ENCODE measurements around the gene SHISA7.

SHISA7 gene

DNA sequence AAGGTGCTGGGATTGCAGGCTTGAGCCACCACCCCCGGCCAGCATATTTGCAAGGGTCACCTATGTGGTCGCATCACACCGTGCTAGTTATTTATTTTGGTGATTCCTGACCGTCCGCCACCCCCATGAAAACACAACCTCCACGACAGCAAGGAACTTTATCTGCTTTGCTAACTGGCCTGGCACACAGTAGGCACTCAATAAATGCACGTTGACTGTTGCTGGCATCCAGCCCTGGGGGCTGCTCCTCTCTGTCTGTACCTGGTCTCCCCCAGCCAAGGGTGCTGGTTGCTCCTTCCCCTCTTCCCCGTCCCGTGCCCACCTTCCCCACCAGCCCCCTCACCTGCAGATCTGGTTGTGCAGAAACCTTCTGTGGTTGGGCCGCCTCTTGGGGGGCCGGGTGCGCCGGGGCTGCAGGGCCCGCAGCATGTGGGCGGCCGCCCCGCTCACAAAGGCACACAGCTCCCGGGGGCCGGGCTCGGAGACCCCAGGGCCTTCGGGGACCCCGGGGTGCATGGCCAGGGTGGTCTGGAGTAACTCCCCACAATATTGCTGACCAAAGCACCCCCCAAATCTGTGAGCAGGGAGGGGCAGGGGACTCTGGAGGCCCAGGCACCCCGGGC is 21.1 kb upstream of the SHISA7 start:
- FAIRE-seq: no peak
- DNase-seq (ENCODE audit: low spot score): no peak

DNA sequence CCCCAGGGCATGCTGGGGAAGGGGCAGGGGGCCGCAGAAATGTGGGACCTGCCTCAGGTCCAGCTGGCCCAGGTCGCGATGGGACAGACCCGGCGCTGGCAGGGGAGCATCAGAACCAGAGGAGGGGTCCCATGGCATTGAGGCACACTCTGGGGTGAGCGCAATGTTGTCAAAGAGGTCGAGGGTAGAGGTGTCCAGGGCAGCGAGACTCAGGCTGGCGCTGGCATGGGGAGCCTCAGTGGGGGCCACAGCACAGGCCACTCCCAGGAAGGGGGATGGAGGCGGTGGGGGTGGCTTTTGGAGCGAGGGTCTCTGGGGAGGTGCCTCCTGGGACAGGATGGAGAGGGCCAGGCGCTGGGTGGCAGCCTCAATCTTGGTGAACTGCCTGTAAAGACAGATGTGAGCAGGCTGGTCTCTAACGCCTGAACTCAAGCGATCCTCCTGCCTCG is 20.5 kb upstream of the SHISA7 start:
- no peak for DNase-seq (ENCODE audit: low spot score)
- FAIRE-seq: no peak

DNA sequence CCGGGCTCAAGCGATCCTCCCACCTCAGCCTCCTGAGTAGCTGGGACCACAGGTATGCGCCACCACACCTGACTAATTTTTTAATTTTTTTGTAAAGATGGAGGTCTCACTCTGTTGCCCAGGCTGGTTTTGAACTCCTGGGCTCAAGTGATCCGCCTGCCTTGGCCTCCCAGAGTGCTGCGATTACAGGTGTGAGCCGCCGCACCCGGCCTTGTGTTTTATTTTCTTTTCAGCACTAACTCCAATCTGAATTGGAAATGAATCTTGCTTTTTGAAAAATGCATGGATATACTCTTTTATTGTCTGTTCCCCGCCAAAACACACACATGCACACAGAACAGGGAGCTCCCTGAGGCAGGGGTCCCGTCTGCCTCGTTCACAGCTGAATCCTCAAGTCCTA is 19.6 kb upstream of the SHISA7 start:
- FAIRE-seq: no peak

DNA sequence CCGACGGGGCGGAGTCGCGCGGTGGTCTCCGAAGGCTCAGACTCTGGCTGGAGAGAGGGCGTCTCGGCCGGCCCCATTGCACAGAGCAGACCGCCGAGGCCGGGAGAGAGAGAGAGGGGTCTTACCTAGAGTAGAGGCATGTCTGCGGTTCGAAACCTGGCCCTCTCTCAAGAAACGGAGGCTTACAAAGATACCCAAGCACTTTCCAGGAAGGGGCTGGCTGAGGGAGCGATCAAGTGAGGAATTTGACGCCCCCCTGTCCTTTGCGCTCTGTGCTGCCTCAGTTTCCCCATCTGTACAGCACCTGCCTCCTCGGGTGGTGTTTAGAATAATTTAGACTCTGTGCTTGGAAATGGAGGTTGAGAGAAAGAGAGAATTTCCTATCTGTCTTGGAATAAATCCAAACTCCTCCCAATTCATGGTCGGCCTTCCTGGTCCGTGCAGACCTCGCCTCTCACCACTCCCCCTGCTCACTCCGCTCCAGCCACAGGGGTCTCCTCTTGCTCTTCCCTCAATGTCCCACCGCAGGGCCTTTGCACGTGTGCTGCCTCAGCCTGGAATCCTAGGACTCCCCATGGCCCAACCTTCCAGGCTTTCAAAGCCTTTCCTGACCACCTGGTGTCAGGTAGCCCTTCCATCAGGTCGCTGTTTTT is 19.0 kb upstream of the SHISA7 start:
- DNase-seq (ENCODE audit: low spot score) (no peak), FAIRE-seq (no peak)

More for the DNA sequence above, 19.6 kb upstream of the SHISA7 start:
- DNase-seq (ENCODE audit: low spot score): no peak

DNA sequence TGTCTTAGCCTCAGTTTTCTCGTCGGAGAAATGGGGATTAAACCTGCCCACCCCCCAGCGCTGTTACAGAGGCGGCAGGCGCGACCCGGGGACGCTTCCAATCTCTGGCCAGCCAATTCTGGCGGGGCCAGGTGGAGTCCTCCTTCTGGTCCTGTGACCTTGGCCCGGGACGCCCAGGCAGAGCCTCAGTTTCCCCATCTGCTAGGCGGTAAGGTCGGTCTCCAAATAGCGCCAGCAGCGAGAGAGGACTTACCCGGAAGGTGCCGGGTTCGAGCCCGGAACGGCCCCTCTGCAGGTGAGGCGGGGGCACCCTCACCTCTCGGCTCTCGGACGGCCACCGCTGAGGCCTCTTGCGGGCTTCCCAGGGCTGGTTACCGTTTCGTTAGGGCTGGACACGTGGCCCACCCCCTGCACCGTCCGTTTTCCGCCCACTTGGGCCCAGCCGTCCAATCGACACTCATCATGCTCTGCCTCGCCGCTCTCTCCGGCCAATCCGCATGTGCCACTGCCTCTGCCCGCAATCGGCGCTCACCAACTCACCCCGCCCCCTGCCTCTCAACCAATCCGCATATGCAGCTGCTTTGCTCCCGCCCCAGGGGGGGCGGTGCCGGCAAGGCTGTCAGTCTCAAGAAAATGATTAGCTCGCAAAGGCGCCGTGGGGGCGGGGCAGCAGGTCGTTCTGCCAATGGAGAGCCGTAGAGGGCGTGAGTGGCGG is 18.3 kb upstream of the SHISA7 start, which contains the start of gene ISOC2:
Gene ISOC2, minus strand, starts transcription at position 384 of the 715 bp plus-strand sequence. CDS start 5,156 bp downstream, outside the sequence.
- DNase-seq (ENCODE audit: low spot score) (peak; percentile 99), FAIRE-seq (peak; percentile 94)

DNA sequence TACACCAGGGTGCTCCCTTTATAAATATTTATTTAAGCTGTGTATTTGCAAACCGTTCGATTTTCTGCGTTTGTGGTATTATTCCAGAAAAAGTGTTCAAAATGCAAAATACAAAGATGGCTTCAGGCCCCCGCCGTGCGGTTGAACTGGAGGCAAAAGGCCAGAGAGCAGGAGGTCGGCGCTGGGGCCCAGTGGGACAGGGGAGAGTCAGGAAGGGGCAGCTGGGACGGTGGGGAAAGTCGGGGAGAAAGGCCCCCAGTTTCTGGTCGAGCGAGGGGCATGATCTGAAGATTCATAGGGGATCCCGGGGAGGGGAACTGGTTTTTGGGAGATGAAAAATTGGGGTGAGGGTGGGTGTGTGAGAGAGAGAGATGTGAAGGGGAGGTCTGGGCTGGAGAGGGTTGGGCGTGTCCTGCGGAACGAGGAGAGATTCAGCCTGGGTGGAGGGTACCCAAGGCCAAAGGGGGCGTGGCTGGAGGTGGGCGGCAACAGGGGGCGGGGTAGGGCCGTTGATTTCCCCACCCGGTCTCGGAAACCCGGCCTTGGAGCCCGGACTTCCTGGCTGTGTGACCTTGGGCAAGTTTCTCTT is 17.7 kb upstream of the SHISA7 start:
- DNase-seq (ENCODE audit: low spot score) (peak; percentile 84), FAIRE-seq (peak; percentile 20)

DNA sequence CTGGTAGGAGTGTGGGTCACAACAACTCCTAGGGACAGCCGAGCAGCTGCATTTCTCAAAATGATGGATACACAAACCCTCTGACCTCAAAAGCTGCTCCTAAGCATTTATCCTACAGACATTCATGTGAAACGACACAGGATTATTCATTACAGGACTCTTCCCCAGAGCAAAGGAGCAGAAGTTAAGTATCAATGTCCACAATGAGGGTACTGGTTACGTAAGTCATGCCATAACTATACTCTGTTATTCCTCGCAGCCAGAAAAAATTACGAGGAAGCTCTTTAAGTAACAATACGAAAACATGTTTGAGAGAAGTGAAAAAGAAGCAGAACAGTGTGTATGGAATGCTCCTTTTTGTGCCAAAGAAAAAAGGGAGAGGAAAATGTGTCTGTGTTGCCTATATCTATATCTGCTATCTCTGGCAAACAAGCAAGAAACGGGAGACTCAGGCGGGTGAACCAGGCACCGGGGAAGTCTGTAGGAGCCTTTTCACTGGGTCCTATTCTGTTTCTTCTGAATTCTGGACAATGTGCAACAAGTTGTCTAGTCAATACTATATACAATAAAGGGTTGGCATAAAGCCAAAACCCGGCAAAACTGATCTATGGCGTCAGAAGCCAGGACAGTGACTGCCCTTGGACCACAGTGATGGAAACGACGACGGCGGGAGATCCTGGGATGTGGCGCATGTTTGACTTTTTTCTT is 17.0 kb upstream of the SHISA7 start:
- no peak for FAIRE-seq
- DNase-seq (ENCODE audit: low spot score): no peak

DNA sequence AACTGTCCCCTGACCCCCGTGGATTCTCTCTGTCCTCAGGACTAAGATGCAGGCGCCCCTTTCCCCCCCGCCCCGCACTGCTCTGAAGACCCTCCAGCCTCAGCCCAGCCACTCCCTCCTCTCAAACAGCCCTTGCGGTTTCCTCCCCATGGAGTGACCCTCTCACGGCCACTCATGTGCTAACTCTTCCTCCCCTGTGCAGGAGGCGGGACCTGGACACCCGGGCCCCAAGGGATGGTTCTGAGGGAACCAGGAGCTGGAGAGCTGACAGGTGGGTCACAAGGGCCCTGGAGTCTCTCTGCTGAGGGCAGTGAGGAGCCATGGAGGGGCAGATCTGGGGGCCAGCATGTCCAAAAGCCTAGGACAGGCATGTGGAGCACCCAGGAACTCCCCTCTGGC is 16.4 kb upstream of the SHISA7 start:
- no peak for FAIRE-seq
- no peak for DNase-seq (ENCODE audit: low spot score)

DNA sequence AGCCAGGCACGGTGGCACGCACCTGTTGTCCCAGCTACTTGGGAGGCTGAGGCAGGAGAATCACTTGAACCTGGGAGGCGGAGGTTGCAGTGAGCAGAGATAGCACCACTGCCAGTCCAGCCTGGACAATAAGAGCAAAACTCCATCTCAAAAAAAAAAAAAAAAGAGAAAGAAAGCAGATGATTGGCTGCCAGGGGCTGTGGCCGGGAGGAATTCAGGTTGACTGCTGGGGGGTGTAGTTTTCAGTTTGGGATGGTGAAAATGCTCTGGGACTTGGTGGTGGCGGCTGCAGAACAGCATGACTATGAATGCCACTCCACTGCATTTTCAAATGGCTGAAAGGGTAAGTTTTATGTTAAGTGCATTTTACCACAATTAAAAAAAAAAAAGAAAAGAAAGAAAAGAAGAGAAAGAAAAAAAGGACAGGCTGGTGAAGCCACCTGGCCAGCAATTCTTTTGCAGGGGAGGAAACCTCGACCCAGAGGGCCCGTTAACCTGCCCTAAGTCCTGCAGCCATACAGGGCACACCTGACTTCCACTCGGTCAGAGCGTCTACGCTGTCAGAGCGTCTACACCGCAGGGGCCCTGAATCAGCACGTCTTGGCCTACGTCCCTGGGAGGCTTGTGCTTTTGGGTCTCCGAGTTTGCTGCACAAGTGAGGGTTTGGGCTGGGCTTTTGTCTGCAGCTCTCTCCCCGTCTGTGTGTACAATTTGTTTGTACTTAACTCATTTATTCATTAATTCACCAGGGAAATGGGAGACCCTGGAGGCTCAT is 14.8 kb upstream of the SHISA7 start:
- FAIRE-seq (no peak), DNase-seq (ENCODE audit: low spot score) (no peak)

DNA sequence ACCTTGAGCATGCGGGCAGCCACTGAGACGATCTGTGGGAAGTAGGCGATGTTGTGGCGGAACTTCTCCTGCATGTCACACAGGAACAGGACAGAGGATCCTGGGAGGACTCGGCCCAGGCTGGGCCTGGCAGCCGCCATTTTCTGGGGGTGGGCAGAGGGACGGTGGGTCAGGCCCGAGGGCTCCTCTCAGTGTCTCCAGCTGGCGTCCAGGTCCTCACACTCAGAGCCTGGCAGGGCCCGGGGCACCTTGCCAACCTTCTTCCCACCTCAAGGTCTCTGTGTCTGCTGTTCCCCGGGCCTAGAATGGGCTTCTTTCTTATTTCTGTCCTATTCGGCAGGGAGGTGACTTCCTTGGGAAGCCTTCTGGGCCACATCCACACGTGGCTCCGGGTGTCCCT is 13.2 kb upstream of the SHISA7 start:
- no peak for FAIRE-seq
- no peak for DNase-seq (ENCODE audit: low spot score)

DNA sequence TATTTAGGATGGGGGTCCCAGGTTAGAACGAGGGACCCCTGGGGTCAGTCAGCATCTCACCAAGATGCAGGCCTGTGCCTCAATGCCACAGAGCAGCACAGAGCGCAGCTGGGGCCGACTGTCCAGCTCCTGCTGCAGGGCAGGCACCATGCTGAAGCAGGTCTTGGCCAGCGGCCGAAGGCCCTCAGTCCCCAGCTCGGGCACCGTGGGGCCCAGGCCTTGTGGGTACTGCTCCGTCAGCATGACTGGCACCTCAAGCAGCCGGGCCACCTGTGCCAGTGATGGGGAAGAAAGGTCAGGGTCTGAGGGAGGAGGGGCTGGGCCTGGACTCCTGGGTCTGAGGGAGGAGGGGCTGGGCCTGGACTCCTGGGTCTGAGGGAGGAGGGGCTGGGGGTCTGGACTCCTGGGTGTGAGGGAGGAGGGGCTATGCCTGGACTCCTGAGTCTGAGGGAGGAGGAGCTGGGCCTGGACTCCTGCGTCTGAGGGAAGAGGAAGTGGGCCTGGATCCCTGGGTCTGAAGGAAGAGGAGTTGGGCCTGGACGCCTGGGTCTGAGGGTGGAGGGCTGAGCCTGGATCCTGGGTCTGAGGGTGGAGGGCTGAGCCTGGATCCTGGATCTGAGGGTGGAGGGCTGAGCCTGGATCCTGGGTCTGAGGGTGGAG is 12.6 kb upstream of the SHISA7 start:
- FAIRE-seq (no peak), DNase-seq (ENCODE audit: low spot score) (no peak)

DNA sequence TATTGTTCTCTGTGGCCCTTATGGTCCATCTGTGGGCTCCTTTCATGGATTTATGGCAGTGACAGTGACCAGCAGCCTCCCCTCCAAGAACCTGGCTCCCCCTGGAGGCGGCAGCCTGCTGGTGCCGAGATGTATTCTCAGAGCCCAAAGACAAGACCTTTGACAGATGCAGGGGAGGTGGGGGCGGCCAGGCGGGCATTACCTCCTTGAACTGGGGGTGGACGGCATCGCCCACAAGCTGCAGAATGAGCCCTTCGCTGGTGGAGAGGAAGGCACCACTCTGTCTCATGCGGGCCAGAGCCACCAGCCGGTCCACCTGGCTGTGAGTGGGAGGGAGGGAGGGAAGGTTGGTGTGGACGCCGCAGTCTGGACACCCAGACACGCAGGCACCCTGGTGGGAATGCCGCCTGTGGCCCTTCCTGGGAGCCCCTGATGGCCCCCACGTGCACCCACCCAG is 11.7 kb upstream of the SHISA7 start:
- FAIRE-seq: no peak

DNA sequence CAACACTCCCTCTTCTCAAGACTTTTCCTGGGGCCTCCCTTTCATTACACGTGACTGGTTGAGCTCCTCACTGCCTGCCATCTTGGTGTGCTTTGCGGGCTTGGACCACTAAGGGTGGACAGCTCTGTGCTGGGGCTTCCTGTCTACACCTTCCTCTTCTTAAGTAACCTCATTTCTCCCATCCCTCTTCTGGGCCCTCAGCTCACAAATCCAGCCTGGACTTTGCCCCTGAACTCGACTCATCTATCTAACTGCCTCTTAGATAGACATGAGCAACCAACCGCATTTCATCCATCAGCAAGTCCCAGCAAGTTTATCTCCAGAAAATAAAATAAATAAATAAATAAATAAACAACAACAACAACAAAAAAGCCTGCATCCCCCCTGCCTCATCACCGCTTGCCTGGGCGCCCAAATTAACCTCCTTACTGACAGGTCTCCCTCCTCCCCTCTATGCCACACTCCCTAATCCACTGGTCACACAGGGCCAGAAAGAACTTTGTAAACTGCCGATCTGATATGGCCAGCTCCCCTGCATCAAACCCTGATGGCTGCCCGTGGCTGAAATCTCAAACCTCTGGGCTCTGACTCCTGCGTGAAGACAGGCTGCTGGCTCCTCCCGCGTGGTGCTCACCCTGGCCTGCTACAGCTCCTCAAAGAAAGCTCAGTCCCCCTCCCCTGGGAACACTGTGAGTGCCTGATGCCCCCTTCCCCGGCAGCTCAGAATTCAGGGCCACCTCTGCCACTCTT is 10.6 kb upstream of the SHISA7 start:
- FAIRE-seq: no peak
- DNase-seq (ENCODE audit: low spot score): no peak

More for the DNA sequence above, 11.7 kb upstream of the SHISA7 start:
- peak; percentile 56 for DNase-seq (ENCODE audit: low spot score)

DNA sequence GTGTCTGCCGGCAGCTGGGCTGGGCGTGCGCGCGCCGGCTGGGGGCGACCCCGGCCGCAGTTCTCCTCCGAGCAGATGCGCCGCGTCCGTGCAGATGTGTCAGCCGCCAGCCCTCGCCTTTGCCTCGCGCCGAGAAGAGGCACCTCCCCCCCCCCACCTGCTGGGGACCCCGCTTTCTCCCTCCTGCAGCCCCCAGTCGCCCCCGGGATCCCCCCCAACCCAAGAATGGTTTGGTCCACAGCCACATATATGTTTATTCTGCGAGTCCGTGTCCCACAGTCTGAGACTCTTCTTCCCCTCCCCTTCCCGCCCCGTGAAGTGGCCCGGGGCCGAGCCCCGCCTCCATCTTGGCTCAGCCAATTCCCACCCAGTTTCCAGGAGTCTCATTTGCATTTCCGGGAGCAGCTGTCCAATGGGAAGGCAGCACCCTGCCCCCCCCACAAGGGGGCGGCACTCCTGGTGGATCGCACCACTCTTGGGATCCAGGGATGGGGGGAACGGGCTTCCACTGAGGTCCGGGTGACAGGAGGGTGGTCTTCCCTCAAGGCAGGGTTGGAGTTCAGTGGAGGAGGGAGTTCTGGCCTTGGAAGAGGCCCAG is 9.7 kb upstream of the SHISA7 start:
- DNase-seq (ENCODE audit: low spot score) (peak; percentile 53), FAIRE-seq (no peak)

DNA sequence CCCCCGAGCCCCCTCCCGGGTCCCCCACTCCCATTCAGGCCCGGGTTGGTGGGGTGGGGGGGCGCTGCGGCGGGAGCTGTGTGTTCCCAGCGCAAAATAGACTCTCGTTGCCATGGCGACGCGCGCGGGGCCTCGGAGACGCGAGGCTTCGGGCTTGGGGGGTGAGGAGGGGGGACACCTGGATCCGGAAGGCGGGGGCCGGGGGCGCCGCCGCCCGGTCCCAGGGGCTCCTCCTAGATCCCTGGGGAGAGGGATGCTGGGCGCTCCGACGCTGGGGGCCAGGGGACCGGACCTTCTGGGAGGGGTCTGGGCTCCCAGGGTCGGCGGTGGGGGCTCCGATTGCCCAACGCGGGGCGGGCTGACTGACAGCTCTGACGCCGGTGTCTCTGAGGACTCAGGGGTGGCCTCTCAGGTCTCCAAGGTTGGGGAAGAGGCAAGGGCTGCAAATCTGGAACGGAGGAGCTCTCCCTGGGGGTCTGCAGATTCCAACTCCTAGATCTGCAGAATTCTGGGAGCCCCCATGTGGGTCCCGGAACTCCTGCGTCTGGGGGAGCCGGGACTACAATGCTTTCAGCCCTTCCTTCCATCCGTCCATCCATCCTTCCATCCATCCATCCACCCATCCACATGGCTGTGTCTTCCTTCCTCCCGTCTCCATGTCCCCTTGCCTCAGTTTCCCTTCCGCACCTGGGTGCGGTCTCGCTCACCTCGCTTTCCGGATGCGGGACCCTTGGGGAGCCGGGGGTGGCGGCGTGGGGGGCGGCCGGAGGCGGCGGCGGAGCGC is 9.1 kb upstream of the SHISA7 start:
- DNase-seq (ENCODE audit: low spot score): no peak
- FAIRE-seq: no peak

DNA sequence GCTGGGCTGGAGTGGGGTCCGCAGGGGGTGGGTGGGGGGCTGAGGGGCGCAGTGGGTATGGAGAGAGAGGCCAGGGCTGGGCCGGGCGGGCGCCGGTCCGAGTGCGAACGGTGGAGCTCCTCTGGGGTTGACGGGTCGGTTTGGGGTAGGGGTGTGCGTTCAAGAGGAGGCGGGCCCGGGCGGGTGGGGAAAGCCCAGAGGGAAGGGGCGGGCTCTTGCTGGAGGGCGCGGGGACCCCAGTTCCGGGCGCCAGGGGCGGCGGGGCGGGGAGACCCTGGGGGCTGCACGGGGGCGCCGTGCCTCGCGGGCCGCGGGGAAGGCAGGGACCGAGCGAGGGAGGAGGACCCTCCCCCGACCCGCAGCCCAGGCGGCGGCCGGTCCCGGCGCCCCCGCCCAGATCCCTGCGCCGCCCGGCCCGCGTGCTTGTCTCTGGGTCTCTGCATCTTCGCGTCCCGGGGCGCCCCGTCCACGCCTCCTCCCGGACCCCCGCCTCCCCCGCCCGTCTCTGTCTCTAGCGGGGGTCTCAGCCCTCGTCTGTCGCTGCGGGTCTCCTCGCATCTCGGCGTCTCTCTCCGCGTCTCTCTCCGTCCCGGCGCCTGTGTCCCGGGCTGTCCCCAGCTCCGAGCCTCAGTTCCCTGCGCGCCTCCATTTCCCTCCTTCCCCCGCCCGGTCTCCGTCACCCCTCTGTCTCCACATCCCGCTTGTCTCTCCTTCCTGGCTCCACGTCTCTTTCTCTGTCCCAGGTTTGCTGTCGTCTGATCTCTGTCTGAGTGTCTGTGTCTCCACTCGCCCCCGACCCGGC is 8.3 kb upstream of the SHISA7 start:
- no peak for FAIRE-seq
- no peak for DNase-seq (ENCODE audit: low spot score)

DNA sequence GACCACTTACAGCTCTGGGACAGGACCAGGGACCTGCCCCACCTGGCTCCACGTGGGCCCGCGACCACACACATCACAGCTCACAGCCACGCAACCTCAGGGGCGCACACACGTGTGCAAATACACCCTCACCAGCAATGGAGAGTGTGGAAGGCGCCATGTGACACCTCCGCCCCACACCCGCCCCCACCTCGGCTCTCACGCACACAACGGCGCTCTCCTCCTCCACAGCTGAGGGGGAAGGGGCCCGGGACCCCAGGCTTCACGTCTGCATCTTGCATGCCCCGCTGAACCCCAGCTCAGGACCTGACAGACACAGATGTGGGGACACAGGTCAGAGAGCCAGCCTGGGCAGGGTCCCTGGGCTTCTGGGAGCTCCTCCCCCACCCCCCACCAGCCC is 6.4 kb upstream of the SHISA7 start:
- FAIRE-seq (no peak), DNase-seq (ENCODE audit: low spot score) (no peak)

Data from urothelium cell line (cell line).